Measurements from ENCODE around the gene ISCA2. TPM values are rescaled to one million over a fixed set of nuclear protein-coding genes. Genes with fewer than 3 reads are reported as not detected.

ISCA2 gene
- total RNA-seq, 2 experiments from 2014 or later: 38.4 to 50.0 TPM

GRCh38 chr14:74507840-74508239 is 14.3 kb downstream of the ISCA2 start:
- Histone ChIP-seq H3K9me2 (ENCODE audit: insufficient read depth, low read length) (no peaks in the 10 kb centered on the region), H2AFZ (ENCODE audit: low read length) (no peak overlapping the region), H3K9me3 (ENCODE audit: low read length) (no peaks in the 10 kb centered on the region), H3K36me3 (ENCODE audit: insufficient read depth, low read length) (no peaks in the 10 kb centered on the region), H4K20me1 (ENCODE audit: insufficient read depth, low read length) (no peaks in the 10 kb centered on the region), H3K4me1 (ENCODE audit: insufficient read depth, low read length, poor library complexity, severe bottlenecking) (peaks cover 9% of the 10 kb centered on the region), H3K79me2 (ENCODE audit: insufficient read depth, low read depth, low read length) (no peaks in the 10 kb centered on the region), H3K4me3 (ENCODE audit: low read depth, low read length, poor library complexity, severe bottlenecking) (no peak overlapping the region), H3K4me2 (ENCODE audit: low read length) (no peak overlapping the region), H3K27ac (ENCODE audit: low read depth, low read length, poor library complexity, severe bottlenecking) (no peak overlapping the region)
- POLR2A ChIA-PET: interaction anchor here (1.3 kb wide), 1 partner anchor 18 kb away, joined by 3 read pairs; no protein-coding TSS in a partner anchor
- BruUV-seq (replicated peaks): no TSS peak
- CTCF ChIA-PET (ENCODE audit: unreplicated experiment): no interaction called here
- intact Hi-C loops (cut with micrococcal nuclease; ENCODE audit: unreplicated experiment): no loop called here
- no peak for DNase-seq (ENCODE audit: low spot score)
- TF ChIP-seq EZH2phosphoT487 (IDR thresholded peaks at IDR 0.05; ENCODE audit: borderline replicate concordance, low read depth, low read length) (no peak), CTCF (conservative IDR thresholded peaks at IDR 0.05; ENCODE audit: low read length) (no peak)

- Histone ChIP-seq H3K9me3 (ENCODE audit: low read length) (no peaks in the 10 kb centered on the region), H2AFZ (ENCODE audit: low read length) (no peak overlapping the region), H3K36me3 (ENCODE audit: insufficient read depth, low read length) (no peaks in the 10 kb centered on the region), H4K20me1 (ENCODE audit: insufficient read depth, low read length) (no peaks in the 10 kb centered on the region), H3K9me2 (ENCODE audit: insufficient read depth, low read length) (no peaks in the 10 kb centered on the region), H3K27ac (ENCODE audit: low read depth, low read length, poor library complexity, severe bottlenecking) (no peak overlapping the region), H3K4me1 (ENCODE audit: insufficient read depth, low read length, poor library complexity, severe bottlenecking) (peaks cover 9% of the 10 kb centered on the region), H3K79me2 (ENCODE audit: insufficient read depth, low read depth, low read length) (no peaks in the 10 kb centered on the region), H3K4me2 (ENCODE audit: low read length) (no peak overlapping the region), H3K4me3 (ENCODE audit: low read depth, low read length, poor library complexity, severe bottlenecking) (no peak overlapping the region)
- intact Hi-C loops (cut with micrococcal nuclease; ENCODE audit: unreplicated experiment): no loop called here
- POLR2A ChIA-PET: interaction anchor here (1.3 kb wide), 1 partner anchor 17 kb away, joined by 3 read pairs; no protein-coding TSS in a partner anchor
- no TSS peak for BruUV-seq (replicated peaks)
- CTCF ChIA-PET (ENCODE audit: unreplicated experiment): no interaction called here
- peak; percentile 43 for TF ChIP-seq CTCF (conservative IDR thresholded peaks at IDR 0.05; ENCODE audit: low read length)
- TF ChIP-seq EZH2phosphoT487 (IDR thresholded peaks at IDR 0.05; ENCODE audit: borderline replicate concordance, low read depth, low read length): no peak
- no peak for DNase-seq (ENCODE audit: low spot score)
Measured at GRCh38 chr14:74508292-74508731, 14.7 kb downstream of the ISCA2 start.

- Histone ChIP-seq H3K36me3 (ENCODE audit: insufficient read depth, low read length) (no peaks in the 10 kb centered on the region), H3K4me1 (ENCODE audit: insufficient read depth, low read length, poor library complexity, severe bottlenecking) (peaks cover 9% of the 10 kb centered on the region), H2AFZ (ENCODE audit: low read length) (no peak overlapping the region), H3K9me3 (ENCODE audit: low read length) (no peaks in the 10 kb centered on the region), H3K4me2 (ENCODE audit: low read length) (no peak overlapping the region), H3K9me2 (ENCODE audit: insufficient read depth, low read length) (no peaks in the 10 kb centered on the region), H3K4me3 (ENCODE audit: low read depth, low read length, poor library complexity, severe bottlenecking) (no peak overlapping the region), H3K79me2 (ENCODE audit: insufficient read depth, low read depth, low read length) (no peaks in the 10 kb centered on the region), H4K20me1 (ENCODE audit: insufficient read depth, low read length) (no peaks in the 10 kb centered on the region), H3K27ac (ENCODE audit: low read depth, low read length, poor library complexity, severe bottlenecking) (no peak overlapping the region)
- intact Hi-C loops (cut with micrococcal nuclease; ENCODE audit: unreplicated experiment): no loop called here
- ChIA-PET CTCF (ENCODE audit: unreplicated experiment) (no interaction called here), POLR2A (no interaction called here)
- no peak for DNase-seq (ENCODE audit: low spot score)
- BruUV-seq (replicated peaks): no TSS peak
- TF ChIP-seq EZH2phosphoT487 (IDR thresholded peaks at IDR 0.05; ENCODE audit: borderline replicate concordance, low read depth, low read length) (no peak), CTCF (conservative IDR thresholded peaks at IDR 0.05; ENCODE audit: low read length) (no peak)
Measured at GRCh38 chr14:74508844-74509428, 15.4 kb downstream of the ISCA2 start.

Data from OCI-LY7 (cell line).